ENCODE data around the gene ADAMTS2.

The ADAMTS2 gene

GRCh38 chr5:179212870-179213269, 132.4 kb downstream of the ADAMTS2 start:
- no peak for DNase-seq

GRCh38 chr5:179211631-179212030, 133.6 kb downstream of the ADAMTS2 start:
- DNase-seq: no peak

GRCh38 chr5:179211068-179211467, 134.2 kb downstream of the ADAMTS2 start:
- DNase-seq: no peak

- no peak for DNase-seq
Observed at GRCh38 chr5:179210478-179210877, 134.8 kb downstream of the ADAMTS2 start.

- DNase-seq: no peak
Observed at GRCh38 chr5:179209359-179210150, 135.7 kb downstream of the ADAMTS2 start.

GRCh38 chr5:179208706-179209358, 136.4 kb downstream of the ADAMTS2 start:
- no peak for DNase-seq

GRCh38 chr5:179207920-179208705, 137.1 kb downstream of the ADAMTS2 start:
- DNase-seq: no peak

GRCh38 chr5:179207470-179207869, 137.8 kb downstream of the ADAMTS2 start:
- DNase-seq: no peak

- no peak for DNase-seq
Observed at GRCh38 chr5:179206366-179206765, 138.9 kb downstream of the ADAMTS2 start.

- no peak for DNase-seq
Observed at GRCh38 chr5:179205277-179205676, 140.0 kb downstream of the ADAMTS2 start.

GRCh38 chr5:179204572-179204971, 140.7 kb downstream of the ADAMTS2 start:
- no peak for DNase-seq

GRCh38 chr5:179203248-179203647, 142.0 kb downstream of the ADAMTS2 start:
- no peak for DNase-seq

- no peak for DNase-seq
Observed at GRCh38 chr5:179201986-179202385, 143.3 kb downstream of the ADAMTS2 start.

GRCh38 chr5:179199246-179199645, 146.0 kb downstream of the ADAMTS2 start:
- no peak for DNase-seq

GRCh38 chr5:179198825-179199224, 146.4 kb downstream of the ADAMTS2 start:
- DNase-seq: no peak

- DNase-seq: no peak
Observed at GRCh38 chr5:179196405-179197079, 148.7 kb downstream of the ADAMTS2 start.

GRCh38 chr5:179195561-179196404, 149.5 kb downstream of the ADAMTS2 start:
- no peak for DNase-seq

- DNase-seq: no peak
Observed at GRCh38 chr5:179194941-179195381, 150.3 kb downstream of the ADAMTS2 start.

- no peak for DNase-seq
Observed at GRCh38 chr5:179194201-179194910, 150.9 kb downstream of the ADAMTS2 start.

- DNase-seq: no peak
Observed at GRCh38 chr5:179193746-179194145, 151.5 kb downstream of the ADAMTS2 start.

- no peak for DNase-seq
Observed at GRCh38 chr5:179192891-179193470, 152.3 kb downstream of the ADAMTS2 start.
